Panc1 (cell line): ENCODE measurements around the gene CYP24A1. TPM values are rescaled to one million over a fixed set of nuclear protein-coding genes. Genes with fewer than 3 reads are reported as not detected.

ENCODE experiments used
- ATAC-seq: fragments of 200-7000 bp; cut with Tn5 transposase; 2 replicates; pipeline ENCODE4 v1.9.1; 2020; ENCODE audit warnings: mild to moderate bottlenecking, moderate library complexity
- BruUV-seq: library from RNA; stranded (reverse); fragments of 400-500 nt; replicated peaks from 2 replicates; lab custom pipeline; 2021; lab: Mats Ljungman, UMichigan
- CTCF ChIA-PET: fragments of 300-600 bp; sonication (Branson Sonifier 250); formaldehyde crosslinking; loops from one replicate; lab custom pipeline; 2022; ENCODE audit warnings: antibody characterized with exemption; lab: Charles Lee
- POLR2A ChIA-PET: fragments of 300-600 bp; sonication (Branson Sonifier 250); formaldehyde crosslinking; loops from one replicate; lab custom pipeline; 2022; ENCODE audit warnings: antibody characterized with exemption; lab: Charles Lee
- DNase-seq: peaks from one replicate; pipeline ENCODE4 v3.0.0-alpha.2; 2010; ENCODE audit warnings: low read depth, low spot score
- H3K27ac ChIP-seq: 2 replicates; pipeline ENCODE4 v1.5.1; 2011; ENCODE audit warnings: mild to moderate bottlenecking, low read length, inconsistent platforms
- H3K27me3 ChIP-seq: fragments of 200-500 bp; sonication (Bioruptor generic); 2 replicates; pipeline ENCODE4 v1.6.0; 2014; ENCODE audit warnings: low read length, inconsistent platforms; ENCODE audit not compliant: control insufficient read depth, insufficient read depth
- H3K36me3 ChIP-seq: fragments of 200-500 bp; sonication (Bioruptor generic); 2 replicates; pipeline ENCODE4 v1.5.1; 2014; ENCODE audit warnings: inconsistent platforms, mild to moderate bottlenecking, low read length, moderate library complexity; ENCODE audit not compliant: control insufficient read depth, insufficient read depth
- H3K4me1 ChIP-seq: 2 replicates; pipeline ENCODE4 v1.5.1; 2011; ENCODE audit warnings: inconsistent platforms, mild to moderate bottlenecking, low read length, moderate library complexity; ENCODE audit not compliant: control insufficient read depth, insufficient read depth
- H3K4me3 ChIP-seq, 2 experiments: 2 replicates each; pipeline ENCODE4 v1.5.1; 2011 to 2012; ENCODE audit warnings: low read depth in 2 of 2, low read length in 2 of 2, mild to moderate bottlenecking in 2 of 2, inconsistent platforms in 1 of 2, moderate library complexity in 1 of 2
- H3K9me3 ChIP-seq: fragments of 200-500 bp; sonication (Bioruptor generic); 2 replicates; pipeline ENCODE4 v1.5.1; 2014; ENCODE audit warnings: low read depth, mild to moderate bottlenecking, inconsistent platforms, low read length, moderate library complexity; ENCODE audit not compliant: control insufficient read depth, insufficient read depth
- CTCF ChIP-seq: fragments of 450-650 bp; IDR thresholded peaks from 2 replicates; pipeline ENCODE4 v1.5.1; 2017; ENCODE audit warnings: mild to moderate bottlenecking
- POLR2AphosphoS5 ChIP-seq: IDR thresholded peaks from 2 replicates; pipeline ENCODE4 v1.6.1; 2012; ENCODE audit warnings: mild to moderate bottlenecking, low read depth, low read length, moderate library complexity
- REST ChIP-seq, 2 experiments: IDR thresholded peaks; 2 replicates each; pipeline ENCODE4 v1.6.1; 2011 to 2012; ENCODE audit warnings: low read depth in 2 of 2, control low read depth in 1 of 2, low read length in 1 of 2, mild to moderate bottlenecking in 1 of 2, moderate library complexity in 1 of 2; ENCODE audit not compliant: insufficient read depth in 1 of 2
- SIN3A ChIP-seq: IDR thresholded peaks from 2 replicates; pipeline ENCODE4 v1.6.1; 2012; ENCODE audit warnings: low read depth, mild to moderate bottlenecking, low read length, moderate library complexity, borderline replicate concordance; ENCODE audit not compliant: insufficient read depth
- TCF7L2 ChIP-seq: IDR thresholded peaks from 2 replicates; pipeline ENCODE4 v1.6.1; 2011; ENCODE audit warnings: mild to moderate bottlenecking, low read depth, low read length, inconsistent platforms
- in situ Hi-C: cut with HindIII; loops from 2 replicates; pipeline ENCODE4 v1.10.0; 2016; ENCODE audit warnings: low sequenced_read_pairs, low pct_unique_long_range_greater_than_20kb
- intact Hi-C: fragments of 100-400 bp; cut with micrococcal nuclease; formaldehyde crosslinking; loops from one replicate; pipeline ENCODE4 v1.10.0; 2022; ENCODE audit not compliant: unreplicated experiment
- total RNA-seq: library from RNA; stranded (reverse); gene quantifications from one replicate; pipeline ENCODE4 v1.2.1, GENCODE V29; 2021; ENCODE audit not compliant: unreplicated experiment

Gene CYP24A1
- total RNA-seq, 1 experiment from 2014 or later, result 3.0 TPM

- no peak for DNase-seq
- no TSS peak for BruUV-seq
- no peak overlapping the region for H3K4me3 ChIP-seq
- ChIA-PET POLR2A (no interaction called here), CTCF (interaction anchor here (1.3 kb wide), 1 partner anchor 105 kb away, joined by 4 read pairs; no protein-coding TSS in a partner anchor)
- H3K4me1 ChIP-seq, result peaks cover 3% of the 10 kb centered on the region
- in situ Hi-C loops (no loop called here), intact Hi-C loops (no loop called here)
- no peaks in the 10 kb centered on the region for H3K9me3 ChIP-seq
- 0 out of 2 replicates have a peak overlapping the region, but pooled peaks have one; percentile 12 for H3K27ac ChIP-seq
- no peak for ATAC-seq
- no peaks in the 10 kb centered on the region for H3K36me3 ChIP-seq
- TF ChIP-seq POLR2AphosphoS5 (no peak), REST (IDR thresholded peaks at IDR 0.05; ENCODE audit: insufficient read depth in 1 of 2, low read depth in 2 of 2, low read length in 1 of 2) (no peak), TCF7L2 (no peak), CTCF (no peak), SIN3A (no peak)
- no peaks in the 10 kb centered on the region for H3K27me3 ChIP-seq
Measured at GRCh38 chr20:54201268-54201846, 27.6 kb upstream of the CYP24A1 start.

- no peak for DNase-seq
- Histone ChIP-seq H3K36me3 (no peaks in the 10 kb centered on the region), H3K27me3 (no peaks in the 10 kb centered on the region), H3K9me3 (no peaks in the 10 kb centered on the region), H3K27ac (peak overlapping the region; percentile 39; the same call in 1 of the 2 replicates), H3K4me3 (no peak overlapping the region), H3K4me1 (peaks cover 3% of the 10 kb centered on the region)
- no peak for ATAC-seq
- intact Hi-C loops (no loop called here), in situ Hi-C loops (no loop called here)
- POLR2A ChIA-PET, result no interaction called here
- CTCF ChIA-PET, result interaction anchor here (0.6 to 1.3 kb wide), 2 partner anchors 104 to 438 kb away, joined by 3 to 4 read pairs; no protein-coding TSS in a partner anchor
- no TSS peak for BruUV-seq
- TF ChIP-seq POLR2AphosphoS5 (no peak), CTCF (no peak), REST (IDR thresholded peaks at IDR 0.05; ENCODE audit: insufficient read depth in 1 of 2, low read depth in 2 of 2, low read length in 1 of 2) (no peak), SIN3A (no peak), TCF7L2 (no peak)
Measured at GRCh38 chr20:54200487-54201267, 26.9 kb upstream of the CYP24A1 start.
